GM18519 (cell line): Measurements from ENCODE around the gene VDR.

ENCODE experiments used
- ATAC-seq: cut with Tn5 transposase; IDR thresholded peaks from one replicate; pipeline ENCODE4 v1.9.1; 2021; ENCODE audit warnings: mild to moderate bottlenecking, moderate library complexity; ENCODE audit not compliant: unreplicated experiment, low FRiP score

The VDR gene

DNA sequence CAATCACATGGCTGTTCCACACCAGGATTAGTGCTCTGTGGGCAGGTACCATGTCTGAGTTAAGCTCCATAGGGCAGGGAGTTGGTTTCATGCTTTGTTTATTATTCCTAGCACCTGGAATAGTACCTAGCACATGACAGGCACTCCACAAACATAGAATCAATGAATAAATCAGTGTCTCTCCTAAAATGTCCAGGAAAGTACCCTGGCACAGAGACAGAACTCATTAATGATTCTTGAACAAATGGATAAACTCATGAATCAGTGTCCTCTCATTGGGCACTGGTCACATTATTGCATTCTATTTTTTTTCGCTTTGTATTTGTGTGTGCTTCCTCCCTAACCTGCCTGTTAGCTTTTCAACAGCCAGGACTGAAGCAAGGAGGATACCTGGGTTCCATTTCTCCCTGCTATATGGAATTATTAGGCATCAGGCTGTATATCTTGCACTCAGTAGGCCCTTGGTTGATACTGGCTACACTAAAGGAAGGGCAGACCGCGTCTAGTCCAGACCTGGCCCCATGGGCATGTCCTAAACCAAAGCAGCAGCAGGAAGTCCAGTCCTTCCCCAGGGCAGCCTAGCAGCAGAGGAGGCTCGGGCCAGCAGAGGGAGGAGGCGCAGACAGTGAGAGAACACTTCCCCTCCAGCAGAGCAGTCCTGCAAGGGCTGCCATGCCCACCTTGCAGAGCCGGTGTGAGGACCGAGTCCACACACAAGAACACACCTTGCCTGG, 103.5 kb downstream of the VDR start:
- no peak for ATAC-seq

DNA sequence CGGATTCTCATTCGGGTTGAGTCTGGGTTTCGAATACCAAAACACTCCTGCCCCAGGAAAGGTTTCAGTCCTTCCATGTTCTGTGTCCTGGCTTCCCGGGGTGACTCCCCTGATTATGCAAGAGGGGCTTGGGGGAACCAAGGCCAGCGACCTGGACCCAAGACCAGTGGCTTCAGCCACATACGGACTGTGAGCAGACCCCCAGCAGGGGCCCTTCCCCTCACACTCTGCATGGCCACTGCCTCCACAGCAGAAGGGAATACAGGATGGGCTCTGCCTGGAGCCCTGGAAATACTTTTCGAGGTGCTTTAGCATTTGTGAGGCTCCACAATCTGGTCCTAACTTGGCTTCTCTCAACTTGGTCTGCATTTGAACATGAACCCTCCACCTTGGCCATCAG, 104.2 kb downstream of the VDR start:
- no peak for ATAC-seq

DNA sequence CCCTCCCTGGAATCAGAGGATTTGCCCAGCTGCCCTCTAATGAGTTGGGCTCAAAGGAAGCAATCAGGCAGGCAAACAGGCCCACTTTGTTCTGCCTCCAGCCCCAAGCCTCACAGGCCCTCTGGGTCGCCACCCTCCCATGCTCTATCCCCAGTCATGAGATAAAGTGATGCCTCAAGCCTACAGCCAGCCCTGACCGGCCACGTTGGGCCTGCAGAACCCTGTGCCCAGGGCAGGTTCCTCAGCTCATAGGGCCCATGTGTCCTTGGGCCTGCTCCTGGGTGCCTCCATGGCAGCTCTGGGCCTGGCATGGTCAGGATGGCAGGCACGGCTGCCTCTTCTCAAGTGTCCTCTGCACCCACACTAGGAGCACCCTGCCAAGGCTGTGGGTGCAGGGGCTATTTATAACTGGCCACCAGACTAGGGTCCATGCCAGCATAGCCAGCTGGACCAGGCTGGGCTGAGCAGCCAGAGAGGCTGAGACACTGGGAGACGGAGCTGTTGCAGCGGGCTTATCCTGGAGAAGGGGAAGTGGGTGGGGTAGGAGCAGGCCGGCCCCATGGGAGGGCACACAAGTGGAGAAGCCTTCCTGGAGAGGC, 105.3 kb downstream of the VDR start:
- ATAC-seq = no peak

DNA sequence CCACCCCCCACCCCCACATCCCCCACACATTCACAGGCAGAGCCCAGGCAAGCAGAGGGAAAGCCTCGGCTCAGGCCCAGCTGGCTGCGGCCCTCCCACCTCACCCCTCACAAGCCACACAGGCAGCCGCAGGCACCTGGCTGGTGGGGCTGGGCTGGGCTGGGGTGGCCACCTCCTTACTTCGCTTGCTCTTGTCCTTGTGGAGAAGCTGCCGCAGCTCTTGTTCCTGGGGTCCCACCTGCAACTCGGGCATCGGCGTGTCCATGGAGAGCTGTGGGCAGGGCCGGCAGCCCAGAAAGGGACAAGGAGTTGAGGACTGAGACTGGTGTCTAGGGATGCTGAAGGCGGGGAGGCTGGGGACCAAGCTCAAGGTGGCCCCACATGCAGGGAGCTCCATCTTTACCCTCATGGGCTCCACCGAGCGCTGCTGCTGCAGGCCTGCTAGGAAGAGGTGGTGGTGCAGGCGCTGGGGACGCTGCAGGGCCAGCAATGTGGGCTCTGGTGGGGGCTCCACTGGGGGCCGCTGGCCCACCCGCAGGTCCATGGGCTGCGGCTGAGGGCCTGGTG, 106.3 kb downstream of the VDR start:
- no peak for ATAC-seq

DNA sequence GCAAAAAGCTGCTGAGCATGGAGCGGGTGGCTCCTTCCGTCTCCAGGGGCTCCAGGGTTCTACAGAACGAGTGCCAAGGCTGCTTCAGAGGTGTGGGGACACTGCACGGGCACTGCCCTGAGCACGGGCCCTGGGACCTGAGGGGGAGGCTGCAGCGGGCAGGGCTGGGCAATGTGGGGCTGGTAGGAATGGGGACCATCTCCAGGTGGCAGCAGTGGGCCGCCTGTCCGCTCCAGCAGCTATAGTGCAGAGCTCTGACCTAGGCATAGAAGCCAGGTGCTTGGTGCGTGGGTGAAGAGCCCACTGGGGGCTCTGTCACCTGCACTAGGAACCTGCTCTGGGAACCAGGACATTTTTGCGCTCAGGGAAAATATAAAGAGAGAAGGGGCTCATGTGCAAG, 107.4 kb downstream of the VDR start:
- no peak for ATAC-seq

DNA sequence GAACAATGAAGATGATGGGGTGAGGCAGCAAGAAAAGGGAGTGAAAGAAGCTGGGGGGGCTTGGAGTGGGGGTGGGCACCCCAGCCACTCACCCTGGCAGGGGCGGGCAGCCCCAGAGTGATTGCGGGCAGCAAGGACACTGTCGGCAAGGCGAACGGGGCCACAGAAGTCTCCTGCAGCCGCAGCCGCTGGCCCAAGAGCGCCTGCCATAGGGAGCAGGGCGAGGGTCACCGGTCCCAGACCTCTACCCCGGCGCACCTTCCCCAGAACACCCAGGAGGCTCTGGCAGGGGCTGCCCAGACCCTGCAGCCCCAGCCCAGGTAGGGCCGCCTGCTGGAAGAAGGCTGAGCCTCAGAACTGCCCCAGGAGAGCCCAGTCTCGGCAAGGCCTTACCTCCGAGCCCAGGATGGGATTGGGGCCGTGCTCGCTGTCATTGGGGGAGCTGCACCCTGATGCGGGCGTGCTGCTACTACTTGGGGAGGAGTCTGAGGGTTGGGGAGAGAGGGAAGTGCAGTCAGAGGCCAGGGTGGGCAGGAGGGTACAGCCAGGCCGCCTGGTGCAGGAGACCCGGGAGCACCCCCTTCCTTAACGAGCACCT, 108.9 kb downstream of the VDR start:
- no peak for ATAC-seq

DNA sequence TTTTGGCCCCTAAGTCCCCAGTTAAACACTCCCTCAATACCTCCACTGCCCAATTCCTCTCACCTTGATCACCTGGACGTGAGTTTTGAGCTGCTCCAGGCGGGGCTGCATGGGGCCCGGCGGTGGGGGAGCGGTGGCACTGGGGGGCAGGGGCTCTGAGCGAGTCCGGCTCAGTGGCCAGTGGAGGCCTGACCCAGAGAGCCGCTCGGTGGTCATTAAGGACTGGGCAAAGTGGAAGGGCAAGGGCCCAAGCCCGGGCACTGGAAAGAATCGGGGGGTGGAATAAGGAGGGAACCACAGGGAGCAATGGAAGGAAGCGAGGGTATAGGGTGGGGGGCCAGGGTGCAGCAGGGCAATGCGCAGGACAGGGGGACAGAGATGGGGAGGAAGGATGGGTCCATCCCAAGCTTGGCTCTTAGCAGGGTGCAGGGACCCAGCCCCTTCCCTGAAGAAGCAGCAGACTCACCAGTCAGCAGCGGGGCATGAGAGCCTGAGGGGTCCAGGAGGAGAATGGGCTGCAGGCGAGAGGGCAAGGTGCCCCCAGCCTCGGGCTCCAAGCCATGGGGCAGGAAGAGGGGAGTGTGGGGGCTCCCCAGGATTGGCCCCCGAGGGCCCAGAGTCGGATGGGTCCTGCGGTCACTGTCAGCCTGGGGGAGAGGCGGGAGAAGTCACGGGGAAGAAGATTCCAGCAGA, 109.5 kb downstream of the VDR start:
- ATAC-seq = no peak

DNA sequence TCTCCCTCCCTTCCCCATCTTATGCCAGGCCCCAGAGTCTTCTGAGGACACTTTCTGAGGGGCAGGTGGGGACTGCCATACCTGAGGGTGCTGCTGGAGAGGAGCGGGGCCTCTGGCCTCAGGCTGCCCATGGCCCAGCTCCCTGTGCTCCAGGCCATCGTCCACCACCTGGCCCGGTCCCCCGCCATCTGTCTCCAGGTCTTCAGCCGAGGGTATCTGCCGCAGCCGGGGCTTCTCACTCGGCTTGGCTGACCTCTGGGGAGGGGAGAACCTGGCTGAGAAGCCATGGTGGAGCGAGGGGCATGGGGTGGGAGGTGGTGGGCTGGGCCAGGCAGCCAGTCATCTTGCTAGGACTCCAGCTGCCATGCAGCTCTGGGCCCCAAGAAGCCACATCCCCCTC, 110.1 kb downstream of the VDR start:
- ATAC-seq = no peak

DNA sequence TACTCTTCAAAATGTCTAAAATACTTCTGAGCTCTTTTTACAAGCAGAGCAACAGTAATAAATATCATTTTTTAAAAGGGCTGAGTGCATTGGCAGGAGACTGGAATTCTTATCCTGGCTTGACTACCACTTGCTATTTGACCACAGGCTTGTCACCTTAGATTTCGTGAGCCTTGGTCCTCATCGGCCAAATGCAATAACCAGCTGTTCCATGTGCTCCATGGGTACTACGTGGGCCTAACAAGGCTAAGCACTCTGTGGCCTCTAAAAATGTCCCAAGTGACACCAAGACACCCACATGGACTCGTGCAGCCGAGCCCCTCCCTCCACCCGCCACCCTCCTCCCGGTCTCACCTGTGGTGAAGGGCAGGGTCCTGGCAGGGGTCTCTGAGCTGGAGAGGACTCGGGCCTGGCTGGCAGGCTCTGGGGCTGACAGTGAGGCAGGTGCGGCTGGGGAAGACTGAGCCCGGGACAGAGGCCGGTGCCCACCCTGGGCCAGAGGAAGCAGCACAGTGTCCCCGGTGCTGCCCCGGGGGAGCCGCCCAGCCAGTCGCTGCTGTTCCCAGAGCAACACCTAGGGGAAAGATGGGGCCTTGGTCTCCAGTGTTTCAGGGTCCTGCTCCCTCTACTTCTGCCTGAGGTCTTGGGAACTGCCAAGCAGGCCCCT, 111.6 kb downstream of the VDR start:
- no peak for ATAC-seq

DNA sequence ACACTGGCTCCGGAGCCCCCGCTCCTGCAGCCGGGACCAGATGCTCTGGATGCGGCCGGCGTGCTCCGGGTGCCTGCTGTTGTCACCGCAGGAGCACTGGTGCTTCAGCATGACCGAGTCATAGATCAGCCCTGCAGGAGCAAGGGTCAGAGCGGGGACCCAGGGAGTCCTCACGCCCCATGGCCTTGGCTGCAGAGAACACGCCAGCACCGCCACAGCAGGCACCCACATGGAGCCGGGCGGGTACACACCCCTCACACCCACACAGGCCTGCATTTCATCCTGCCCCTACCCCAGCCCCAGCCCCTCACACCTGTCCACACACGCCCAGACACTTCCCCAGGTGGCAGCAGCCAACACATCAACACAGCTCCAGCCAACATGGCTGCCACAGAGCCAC, 112.9 kb downstream of the VDR start:
- no peak for ATAC-seq
